DMS153 (cell line): ENCODE measurements around the gene MRC2.
A peak's percentile ranks its signal among the peaks of the same experiment; 100 is the strongest.

Experiments
- DNase-seq: peaks from one replicate; lab custom pipeline; 2025; lab: John Stamatoyannopoulos, UW

The MRC2 gene

DNA sequence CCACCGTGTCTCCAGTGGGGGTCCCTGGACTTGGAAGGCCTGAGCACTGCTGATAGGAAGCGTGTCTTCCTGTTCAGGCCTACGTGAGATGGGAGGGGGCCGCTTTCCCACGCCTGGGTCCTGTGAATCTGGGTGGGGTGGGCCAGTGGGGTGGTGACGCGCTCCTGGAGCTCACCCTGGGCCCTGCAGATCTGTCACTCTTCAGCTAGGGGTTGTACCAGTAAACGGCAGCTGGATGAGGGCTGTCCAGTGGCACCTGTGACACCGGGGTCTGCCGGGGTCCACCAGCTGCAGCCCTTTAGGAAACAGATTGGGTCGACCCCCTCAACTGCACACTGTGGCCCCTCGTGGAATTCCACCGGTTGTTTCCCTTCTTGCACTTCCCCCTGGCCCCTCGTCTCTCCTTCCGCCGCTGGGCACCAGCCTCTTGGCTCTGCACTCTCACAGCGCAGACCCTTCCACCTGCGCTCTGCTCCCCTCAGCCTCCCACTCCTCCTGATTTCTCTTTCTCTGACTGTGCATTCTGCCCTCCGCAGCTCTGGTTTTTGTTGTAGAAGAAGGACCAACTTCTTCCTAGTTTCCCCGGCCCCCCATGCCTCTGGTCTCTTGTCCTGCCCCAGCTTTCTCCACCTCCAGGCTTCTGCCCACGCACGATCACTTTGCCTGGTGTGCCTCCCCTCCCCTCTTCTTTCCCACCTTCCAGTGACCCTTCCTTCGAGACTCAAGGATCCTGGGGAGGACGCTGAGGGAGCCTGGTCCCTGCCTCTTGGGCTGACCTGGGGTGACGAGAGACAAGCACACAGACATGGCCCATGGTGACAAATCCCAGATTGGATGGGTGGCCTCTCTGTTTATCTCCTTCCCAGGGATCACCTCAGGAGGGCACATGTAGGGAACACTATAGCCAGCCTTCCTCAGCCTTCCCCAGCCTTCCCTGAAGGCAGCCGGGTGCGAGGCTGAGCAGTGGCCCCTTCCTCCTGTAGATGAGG lies 4.8 kb downstream of the MRC2 start:
- DNase-seq = no peak

DNA sequence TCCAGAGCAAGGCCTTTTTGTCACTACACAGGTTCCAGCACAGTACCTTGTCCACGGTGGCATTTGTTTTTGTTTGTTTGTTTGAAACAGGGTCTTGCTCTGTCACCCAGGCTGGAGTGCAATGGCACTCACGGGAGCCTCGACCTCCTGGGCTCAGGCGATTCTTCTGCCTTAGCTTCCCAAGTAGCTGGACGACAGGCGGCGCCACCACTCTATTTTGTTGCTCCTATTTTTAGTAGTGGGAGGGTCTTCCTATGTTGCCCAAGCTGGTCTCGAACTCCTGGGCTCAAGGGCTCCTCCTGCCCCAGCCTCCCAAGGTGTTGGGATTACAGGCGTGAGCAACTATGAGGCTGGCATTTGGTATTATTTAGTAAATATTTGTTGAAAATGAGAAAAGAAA lies 10.3 kb downstream of the MRC2 start:
- no peak for DNase-seq

DNA sequence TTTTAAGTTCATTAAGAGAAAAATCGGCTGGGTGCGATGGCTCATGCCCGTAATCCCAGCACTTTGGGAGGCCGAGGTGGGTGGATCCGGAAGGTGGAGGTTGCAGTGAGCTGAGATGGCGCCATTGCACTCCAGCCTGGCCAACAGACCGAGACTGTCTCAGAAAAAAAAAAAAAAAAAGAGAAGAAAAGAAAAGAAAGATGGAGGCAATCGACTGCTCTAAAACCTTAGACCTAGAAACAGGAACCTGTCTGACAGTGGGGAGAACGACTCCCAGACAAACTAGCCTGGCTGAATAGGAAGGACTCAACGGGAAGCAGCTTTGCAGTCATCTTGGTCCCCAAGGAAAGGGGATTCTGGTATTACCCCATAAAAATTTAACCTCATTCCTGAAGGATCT lies 13.7 kb downstream of the MRC2 start:
- DNase-seq = no peak

DNA sequence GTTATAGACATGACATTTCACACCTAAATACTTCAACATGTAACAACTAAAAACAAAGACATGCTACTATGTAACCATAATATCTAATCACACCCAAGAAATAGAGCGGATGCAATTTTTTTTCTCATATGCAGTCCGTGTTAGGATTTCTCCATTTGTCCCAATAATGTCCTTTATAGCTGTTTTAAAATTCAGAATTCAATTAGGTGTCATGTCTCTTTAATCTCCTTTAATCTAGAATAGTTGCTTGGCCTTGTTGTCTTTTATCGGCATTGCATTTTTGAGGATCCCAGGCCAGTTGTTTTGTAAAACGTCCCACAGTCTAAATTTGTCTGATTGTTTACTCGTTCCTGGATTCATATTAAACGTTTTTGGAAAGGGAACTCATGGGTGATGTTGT lies 14.5 kb downstream of the MRC2 start:
- DNase-seq = no peak

DNA sequence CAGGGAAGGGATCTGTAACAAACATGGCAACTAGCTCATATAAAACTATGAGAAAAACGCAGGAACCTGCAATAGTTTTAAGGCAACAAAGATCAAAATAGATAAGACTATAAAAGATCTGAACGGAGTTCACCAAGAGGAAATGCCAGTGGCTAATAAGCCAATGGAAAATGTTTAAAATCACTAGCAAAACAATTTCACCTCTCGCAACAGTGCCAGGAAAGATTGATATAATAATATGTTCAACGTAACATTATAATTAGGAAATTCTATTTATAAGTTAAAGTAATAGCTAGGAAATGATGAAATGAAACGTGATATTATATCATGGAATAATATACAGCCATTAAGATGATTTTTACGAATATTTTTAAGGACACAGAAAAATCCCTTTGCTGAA lies 16.0 kb downstream of the MRC2 start:
- no peak for DNase-seq

DNA sequence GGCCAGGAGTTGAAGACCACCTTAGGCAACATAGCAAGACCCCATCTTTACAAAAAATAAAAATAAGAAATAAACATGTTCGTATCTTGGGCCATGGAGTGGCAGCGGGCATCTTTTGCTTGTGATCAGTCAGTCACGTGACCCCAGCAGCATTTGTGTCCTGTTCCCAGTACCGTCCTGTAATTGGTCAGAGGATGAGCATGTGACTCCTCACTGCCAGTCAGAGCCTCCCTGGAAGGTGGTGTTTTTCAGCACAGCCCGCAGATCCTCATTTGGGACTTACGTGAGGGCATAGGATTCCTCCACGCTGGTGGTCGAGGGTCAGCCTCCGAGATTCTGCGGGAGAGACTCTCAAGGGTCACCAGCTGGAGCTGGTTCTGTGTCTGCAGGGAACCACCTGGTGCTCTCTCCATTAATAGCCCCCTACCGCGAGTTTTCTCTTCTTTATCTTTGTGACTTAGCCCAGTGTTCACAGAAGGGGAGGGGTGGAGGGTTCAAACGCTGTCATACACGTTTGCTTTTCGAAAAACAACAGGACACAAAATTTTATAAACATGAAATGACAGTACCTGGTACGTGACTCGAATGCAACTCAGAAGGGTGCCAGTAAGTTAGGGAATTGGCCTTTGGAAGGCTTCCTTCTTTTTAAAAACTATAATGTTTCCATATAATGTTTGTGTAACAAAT lies 17.2 kb downstream of the MRC2 start:
- no peak for DNase-seq

DNA sequence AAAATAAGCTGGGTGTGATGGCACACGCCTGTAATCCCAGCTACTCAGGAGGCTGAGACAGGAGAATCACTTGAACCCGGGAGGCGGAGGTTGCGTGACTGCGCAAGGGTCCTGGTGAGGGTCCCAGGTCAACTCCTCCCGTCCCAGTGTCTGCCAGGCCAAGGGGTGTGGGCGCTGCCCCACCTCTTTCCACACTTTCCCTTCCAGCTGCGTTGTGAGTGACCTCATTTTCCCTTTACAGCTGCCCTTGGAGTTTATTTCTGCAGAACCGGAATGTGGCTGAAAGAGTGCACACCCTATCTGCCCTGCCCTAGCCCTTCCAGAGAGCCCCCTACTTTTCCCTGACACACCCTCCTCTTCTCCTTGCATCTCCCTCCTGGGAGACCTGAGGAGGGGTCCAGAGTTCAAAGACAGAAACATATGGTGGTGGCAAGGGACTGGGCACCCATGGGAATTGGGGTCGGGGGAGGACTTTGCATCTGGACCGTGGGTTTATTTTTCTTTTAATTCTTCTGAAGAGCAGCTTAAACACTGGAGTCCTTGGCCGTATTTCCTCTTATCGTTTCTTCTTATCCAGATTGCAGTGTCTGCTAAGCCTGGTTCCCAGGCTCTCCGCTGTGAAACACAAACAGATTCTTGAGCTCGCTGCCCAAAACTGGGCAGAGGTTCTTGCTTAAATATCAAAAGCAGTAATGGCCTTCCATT lies 20.9 kb downstream of the MRC2 start:
- DNase-seq = no peak

DNA sequence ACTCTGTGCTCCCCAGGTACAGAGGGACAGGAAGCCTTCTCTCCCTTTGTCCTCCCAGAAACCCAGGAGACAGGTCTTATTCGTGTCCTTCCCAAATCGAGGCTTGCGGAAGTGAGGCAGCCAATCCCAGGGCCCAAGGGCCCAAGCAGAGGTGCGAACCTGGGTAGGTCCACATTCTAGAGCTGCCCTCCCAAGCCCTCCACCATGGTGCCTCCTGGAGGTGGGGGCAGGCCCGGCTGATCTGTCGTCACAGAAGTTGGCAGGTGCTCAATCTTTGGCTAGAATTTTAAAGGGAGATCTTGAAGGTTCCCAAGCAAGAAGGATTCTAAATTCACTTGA lies 21.5 kb downstream of the MRC2 start:
- DNase-seq = no peak

DNA sequence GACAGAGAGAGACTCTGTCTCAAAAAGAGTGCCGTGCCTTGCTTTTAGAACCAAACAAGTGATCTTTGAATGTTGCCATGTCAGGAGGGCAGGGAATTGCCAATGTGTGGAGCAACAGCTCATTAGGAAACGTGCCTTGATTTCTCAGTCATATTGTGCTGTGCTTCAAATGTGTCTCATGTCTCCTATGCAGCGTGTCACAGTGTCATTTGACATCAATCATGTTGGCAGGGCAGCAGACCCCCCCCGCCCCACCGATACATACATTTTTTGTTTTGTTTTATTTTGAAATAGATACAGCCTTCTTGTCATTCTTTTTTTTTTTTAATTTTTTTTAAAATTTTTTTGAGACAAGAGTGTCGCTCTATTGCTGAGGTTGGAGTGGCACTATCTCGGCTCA lies 22.1 kb downstream of the MRC2 start:
- no peak for DNase-seq

DNA sequence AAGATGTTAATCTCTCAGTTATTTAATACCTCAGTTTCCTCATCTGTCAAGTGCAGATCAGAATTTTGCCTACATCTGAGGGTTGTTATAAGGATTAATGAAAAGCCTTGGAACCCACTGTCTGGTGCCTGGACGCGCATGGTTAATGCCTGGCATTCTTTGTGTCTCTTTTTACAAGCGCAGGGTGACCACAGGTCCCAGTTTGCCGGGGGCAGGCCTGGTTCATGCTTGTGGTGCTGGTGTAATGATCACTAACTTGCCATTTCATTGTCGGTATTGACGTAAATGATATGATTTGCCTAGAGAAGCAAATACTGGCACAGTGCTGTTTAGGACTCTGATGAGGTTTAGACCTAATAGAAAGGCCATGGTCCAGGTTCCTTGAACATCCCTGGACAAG lies 23.1 kb downstream of the MRC2 start:
- DNase-seq = no peak

DNA sequence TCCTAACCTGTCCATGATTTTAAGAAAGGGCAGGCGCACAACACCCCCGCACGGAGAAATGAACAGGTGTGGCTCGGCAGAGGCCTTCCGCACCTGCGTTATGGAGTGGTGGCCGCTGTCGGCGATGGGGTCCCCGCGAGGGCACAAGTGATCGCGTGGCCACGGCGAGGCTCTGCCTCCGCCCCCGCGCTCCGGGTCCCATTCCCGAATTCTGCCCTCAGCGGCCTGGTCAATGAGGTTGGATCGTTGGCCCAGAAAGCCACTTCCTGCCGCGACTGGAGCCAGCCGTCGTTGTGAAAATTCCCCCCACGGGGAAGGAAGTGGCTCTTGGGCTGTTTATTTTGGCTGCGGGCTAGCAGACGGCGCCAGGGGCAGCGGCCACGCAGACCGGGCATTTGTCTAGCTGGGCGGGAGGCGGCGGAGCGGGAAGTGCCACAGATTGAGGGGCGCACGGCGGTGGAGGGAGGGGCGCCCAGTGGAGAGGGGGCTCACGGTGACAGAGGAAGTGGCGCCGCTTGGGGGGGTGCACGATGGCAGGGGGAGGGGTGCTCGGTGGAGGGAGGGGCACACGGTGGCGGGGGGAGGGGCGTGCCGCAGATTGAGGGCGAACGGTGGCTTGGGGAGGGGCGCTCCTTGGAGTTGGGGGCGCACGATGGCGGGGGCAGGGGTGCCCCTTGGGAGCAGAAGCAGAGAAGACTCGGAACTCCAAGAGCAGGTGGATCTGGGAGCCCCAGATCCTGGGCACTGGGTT lies 25.0 kb downstream of the MRC2 start:
- DNase-seq = peak; percentile 70

DNA sequence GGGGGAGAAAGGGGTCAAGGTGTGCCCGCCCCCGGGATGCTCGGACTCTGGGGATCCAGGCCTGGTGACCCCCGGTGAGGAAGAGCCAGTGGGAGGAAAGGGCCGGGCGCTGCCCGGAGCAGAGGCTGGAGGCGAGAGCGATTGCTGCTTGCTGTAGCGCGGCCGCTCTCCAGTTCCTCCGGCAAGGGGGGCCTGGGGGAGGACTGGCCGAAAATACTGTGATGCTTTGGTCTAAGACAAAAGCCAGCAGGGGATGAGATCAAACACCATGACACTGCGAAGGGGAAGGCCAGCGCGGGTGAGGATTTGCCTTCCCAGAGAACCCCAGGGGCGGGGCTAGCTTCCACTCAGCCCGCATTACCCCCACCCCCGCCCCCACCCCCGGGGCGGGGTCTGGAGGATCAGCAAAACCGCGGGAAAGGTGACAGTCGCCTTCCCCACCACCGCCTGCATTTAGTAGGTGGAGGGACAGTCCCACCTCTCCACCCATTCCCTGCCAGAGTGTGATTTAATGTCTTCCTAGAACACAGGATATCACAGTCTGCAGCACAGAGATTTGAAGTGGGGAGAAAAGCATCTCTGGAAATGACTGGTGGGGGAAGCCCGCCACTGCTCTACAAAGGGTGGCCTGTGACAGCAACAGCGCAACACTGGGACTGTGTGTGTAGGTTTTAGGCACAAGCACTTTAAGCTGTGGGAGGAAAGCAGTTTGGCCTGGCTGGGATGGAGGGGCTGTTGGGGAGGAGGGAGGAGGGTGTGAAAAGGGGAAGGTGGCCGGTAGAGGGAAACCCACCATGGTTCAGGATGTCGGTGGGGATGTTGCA lies 25.7 kb downstream of the MRC2 start:
- peak; percentile 86 for DNase-seq

DNA sequence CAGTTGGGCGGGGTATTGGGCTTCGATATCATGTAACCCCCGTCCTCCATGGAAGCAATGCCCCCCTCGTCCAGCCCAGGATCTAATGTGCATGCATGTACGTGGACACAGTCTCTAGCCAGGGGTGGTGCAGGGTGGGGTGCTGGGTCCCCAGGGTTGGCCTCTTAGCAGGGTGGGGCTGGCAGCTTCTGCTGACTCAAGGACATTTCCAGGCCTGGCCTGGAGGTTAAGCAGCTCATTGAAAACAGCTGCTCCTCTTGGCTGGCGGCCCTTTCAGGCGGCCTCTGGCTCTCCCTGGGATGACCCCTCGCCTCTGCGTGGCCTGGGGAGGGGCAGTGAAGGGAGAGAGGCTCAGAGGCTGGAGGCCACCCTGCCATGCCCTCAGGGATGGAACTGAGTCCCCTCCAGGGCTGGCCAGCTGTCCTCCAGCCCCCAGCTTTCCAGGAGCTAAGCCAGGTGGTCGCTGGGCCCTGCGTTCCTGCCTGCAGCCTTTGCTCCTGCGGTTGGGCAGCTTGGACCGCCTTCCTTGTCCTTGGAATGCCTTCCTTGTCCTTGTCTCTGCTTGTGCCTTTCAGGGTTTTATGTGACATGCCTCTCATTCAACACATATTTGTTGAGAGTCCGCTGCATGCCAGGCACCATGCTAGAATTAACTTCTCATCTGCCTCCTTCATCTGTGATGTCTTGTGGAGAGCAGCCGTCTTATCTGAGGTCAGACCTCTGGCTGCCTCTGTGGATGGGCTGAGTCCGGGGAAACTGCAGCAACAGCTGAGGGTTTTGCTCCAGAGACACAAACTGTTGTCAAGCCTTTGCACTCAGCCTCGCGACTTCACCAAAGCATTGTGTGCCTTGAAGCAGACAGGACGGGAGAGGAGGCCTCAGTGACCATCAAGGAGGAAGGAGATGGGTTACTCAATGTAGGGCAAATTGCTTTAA lies 26.6 kb downstream of the MRC2 start:
- no peak for DNase-seq

DNA sequence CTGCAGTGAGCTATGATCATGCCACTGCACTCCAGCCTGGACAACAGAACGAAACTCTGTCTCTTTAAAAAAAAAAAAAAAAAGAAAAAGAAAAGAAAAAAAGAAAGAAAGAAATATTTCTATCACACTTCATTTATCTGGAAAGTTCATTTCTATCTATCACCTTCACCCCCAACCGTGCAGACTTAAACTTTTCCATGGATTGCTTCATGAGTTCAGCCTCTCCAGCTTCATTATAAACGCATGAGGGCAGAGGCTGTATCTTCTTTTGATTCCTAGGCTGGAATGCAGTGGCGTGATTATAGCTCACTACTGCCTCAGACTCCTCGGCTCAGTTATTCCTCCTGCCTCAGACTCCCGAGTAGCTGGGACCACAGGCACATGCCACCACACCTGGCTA lies 28.2 kb downstream of the MRC2 start:
- DNase-seq = no peak

DNA sequence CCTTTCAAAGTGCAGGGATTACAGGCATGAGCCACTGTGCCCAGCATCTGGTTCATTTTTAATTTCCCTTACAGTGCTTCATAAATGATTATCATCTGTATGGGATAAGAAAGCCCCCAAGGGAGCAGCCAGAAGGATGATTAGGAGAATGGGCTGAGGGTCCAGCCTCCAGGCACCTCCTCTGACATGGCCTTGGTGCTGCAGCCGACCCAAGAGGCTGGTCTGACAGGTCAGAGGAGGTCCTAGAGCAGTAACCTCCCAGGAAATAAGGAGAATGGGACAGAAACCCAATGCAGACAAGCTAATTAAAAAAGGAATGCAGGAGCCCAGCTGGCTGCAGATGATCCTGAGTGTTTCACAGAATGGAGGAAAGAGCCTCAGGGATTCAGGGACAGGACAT lies 29.0 kb downstream of the MRC2 start:
- DNase-seq = no peak

DNA sequence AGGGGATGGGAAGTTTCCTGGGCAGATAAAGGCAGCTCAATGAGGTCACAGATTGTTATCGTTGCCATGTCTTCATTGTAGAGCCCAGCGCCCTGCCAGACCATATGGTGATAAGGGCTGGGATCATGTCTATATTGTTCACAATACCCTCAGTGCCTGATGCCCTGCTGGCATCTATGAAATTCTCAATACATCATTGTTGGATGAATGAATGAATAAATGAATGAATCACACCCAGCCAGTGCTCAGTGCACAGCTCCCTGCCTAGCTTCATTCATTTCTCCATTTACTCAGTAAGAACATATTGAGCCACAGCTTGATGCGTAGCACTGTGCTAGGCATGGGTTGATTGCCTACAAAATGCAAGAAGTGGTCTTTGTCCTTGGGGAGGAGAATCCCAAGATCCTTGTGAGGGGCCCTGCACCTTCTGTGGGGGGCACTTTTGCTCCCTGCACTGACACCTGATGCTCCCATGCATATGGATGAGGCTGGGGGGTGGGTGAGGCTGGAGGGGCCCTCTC lies 29.7 kb downstream of the MRC2 start:
- DNase-seq = no peak

DNA sequence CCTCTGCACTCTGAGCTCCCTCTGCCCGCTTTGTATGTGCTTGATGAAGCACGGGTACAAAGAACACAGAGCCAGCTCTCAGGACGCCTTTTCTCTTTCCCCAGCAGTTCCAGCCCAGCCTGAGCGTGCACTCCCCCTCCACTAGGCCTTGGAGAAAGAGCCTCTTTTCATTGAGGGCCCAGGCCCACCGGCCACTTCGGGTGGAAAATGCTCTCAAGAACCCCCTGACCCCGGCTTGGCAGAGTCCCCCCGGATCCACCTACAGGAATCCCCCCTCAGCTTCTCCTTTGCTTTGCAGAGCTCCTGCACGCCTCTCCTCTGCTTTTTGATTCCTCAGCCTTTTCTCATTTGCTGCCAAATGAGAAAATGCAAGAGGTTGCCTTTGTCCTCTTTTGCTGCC lies 30.2 kb downstream of the MRC2 start:
- no peak for DNase-seq

DNA sequence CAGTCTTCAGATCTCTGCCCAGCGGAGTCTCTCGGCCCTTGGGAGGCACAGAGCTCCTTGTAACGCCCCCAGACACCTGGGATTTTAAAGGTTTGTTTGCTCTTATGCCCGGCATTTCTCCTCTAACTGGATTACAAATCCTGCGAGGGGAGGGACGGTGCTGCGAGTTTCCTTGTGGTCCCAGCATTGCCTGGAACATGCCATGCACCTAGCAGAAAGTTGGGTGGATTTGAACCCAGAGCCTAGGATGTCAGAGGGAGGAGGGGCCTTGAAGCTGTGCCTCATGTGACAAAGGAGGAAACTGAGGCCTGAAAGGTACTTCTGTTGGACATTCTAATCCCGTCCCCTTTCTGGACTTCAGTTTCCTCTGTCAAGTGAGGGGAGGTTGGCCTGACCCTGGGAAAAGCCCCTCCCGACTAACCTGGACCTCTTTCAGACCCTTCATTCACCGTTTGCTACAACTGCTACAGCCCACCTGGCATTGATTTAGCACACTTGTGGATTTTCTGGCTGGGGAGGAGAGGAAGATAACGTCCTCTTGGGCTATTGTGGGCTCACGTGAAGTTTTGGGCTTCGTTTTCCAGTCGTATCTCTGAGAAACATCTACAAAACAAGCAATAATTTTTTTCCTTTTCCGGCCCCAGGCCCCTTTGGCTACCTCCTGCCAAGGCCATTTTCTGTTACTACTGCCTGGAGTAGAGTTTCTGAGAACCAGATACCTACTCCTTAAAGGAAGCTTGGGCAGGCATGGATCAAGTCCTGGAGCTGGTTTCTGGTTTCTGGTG lies 30.9 kb downstream of the MRC2 start:
- DNase-seq = no peak

DNA sequence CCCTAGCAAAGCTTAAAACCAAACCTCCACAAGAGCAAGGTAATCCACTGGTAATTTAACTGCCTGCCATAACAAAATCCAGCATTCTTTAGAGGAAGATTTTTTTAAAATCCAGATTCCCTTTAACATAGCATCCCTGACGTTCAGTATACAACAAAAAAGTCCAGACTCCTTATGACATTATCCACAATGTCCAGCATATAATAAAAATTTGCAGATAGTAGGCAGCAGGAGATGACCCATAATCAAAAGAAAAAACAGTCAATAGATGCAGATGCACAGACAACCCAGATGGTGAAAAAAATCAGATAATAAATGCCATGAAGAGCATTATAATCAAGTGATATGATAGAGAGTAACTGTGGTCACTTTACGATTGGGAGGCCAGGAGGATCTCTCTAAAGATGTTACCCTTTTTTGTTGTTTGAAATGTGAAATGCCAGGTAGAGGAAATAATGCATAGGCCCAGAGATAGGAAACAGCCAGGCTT lies 33.2 kb downstream of the MRC2 start:
- no peak for DNase-seq
